ENCODE results near the gene CRYBB3.

The CRYBB3 gene

DNA sequence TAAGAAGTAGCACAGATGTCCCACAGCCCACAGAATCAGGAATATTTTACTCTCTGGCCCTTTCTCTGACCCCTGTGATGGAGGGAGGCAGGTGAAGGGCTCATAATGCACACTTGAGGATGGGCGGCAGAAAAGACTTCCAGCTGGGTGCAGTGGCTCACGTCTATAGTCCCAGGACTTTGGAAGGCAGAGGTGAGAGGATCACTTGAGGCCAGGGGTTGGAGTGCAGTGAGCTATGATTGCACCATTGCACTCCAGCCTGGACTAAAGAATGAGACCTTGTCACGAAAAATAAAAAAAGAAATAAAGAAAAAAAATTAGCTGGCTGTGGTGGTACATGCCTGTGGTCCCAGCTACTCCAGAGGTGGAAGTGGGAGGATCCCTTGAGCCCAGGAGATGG, 13.5 kb upstream of the CRYBB3 start:
- Histone ChIP-seq H3K36me3 (no peaks in the 10 kb centered on the region), H3K9me3 (no peaks in the 10 kb centered on the region), H3K27ac (no peak overlapping the region), H3K4me3 (ENCODE audit: low read depth in 1 of 2, low read length in 1 of 2) (no peak overlapping the region), H3K27me3 (no peaks in the 10 kb centered on the region), H3K4me1 (ENCODE audit: control insufficient read depth in 1 of 2, insufficient read depth in 1 of 2, low read depth in 1 of 2, low read length in 1 of 2) (no peaks in the 10 kb centered on the region)
- no peak for TF ChIP-seq CTCF (IDR thresholded peaks at IDR 0.05)

- no peak overlapping the region for H3K4me3 ChIP-seq (ENCODE audit: low read depth in 1 of 2, low read length in 1 of 2)
- no peak for TF ChIP-seq CTCF (IDR thresholded peaks at IDR 0.05)
- no peaks in the 10 kb centered on the region for H3K9me3 ChIP-seq
- H3K27me3 ChIP-seq: no peaks in the 10 kb centered on the region
- H3K36me3 ChIP-seq: no peaks in the 10 kb centered on the region
- no peak overlapping the region for H3K27ac ChIP-seq
- no peaks in the 10 kb centered on the region for H3K4me1 ChIP-seq (ENCODE audit: control insufficient read depth in 1 of 2, insufficient read depth in 1 of 2, low read depth in 1 of 2, low read length in 1 of 2)
Measured at GRCh38 chr22:25187469-25187868, 12.2 kb upstream of the CRYBB3 start.

DNA sequence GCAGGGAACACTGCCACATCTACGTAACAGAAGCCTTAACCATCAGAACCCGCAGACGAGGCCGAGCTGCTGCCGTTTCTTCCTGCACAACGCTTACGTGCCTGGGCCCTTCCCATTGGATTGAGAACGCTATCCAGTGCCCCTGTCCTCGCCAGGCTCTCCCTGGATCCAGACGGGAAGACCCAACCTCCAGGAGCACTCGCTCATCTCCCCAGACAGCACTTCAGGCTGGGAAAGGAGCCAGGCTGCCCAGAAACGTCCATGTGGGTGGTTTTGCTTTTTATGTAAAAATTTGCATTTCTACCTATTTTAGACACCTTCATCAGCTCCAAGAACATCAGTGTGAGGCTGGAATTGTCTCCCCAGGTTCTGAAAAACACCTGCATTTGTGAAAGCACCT, 7.3 kb upstream of the CRYBB3 start:
- Histone ChIP-seq H3K4me1 (ENCODE audit: control insufficient read depth in 1 of 2, insufficient read depth in 1 of 2, low read depth in 1 of 2, low read length in 1 of 2) (no peaks in the 10 kb centered on the region), H3K9me3 (no peaks in the 10 kb centered on the region), H3K36me3 (no peaks in the 10 kb centered on the region), H3K27ac (no peak overlapping the region), H3K27me3 (no peaks in the 10 kb centered on the region), H3K4me3 (ENCODE audit: low read depth in 1 of 2, low read length in 1 of 2) (no peak overlapping the region)
- no peak for TF ChIP-seq CTCF (IDR thresholded peaks at IDR 0.05)

- TF ChIP-seq CTCF (IDR thresholded peaks at IDR 0.05): no peak
- H3K36me3 ChIP-seq: no peaks in the 10 kb centered on the region
- no peak overlapping the region for H3K4me3 ChIP-seq (ENCODE audit: low read depth in 1 of 2, low read length in 1 of 2)
- H3K4me1 ChIP-seq (ENCODE audit: control insufficient read depth in 1 of 2, insufficient read depth in 1 of 2, low read depth in 1 of 2, low read length in 1 of 2): no peaks in the 10 kb centered on the region
- no peak overlapping the region for H3K27ac ChIP-seq
- no peaks in the 10 kb centered on the region for H3K27me3 ChIP-seq
- H3K9me3 ChIP-seq: no peaks in the 10 kb centered on the region
Measured at GRCh38 chr22:25193130-25193529, 6.5 kb upstream of the CRYBB3 start.

- no peaks in the 10 kb centered on the region for H3K36me3 ChIP-seq
- TF ChIP-seq CTCF (IDR thresholded peaks at IDR 0.05): no peak
- no peaks in the 10 kb centered on the region for H3K9me3 ChIP-seq
- no peak overlapping the region for H3K27ac ChIP-seq
- H3K4me1 ChIP-seq (ENCODE audit: control insufficient read depth in 1 of 2, insufficient read depth in 1 of 2, low read depth in 1 of 2, low read length in 1 of 2): no peaks in the 10 kb centered on the region
- no peak overlapping the region for H3K4me3 ChIP-seq (ENCODE audit: low read depth in 1 of 2, low read length in 1 of 2)
- no peaks in the 10 kb centered on the region for H3K27me3 ChIP-seq
Measured at GRCh38 chr22:25193548-25193947, 6.1 kb upstream of the CRYBB3 start.

GRCh38 chr22:25196326-25196725, 3.3 kb upstream of the CRYBB3 start:
- no peak overlapping the region for H3K27ac ChIP-seq
- H3K36me3 ChIP-seq: no peaks in the 10 kb centered on the region
- no peaks in the 10 kb centered on the region for H3K4me1 ChIP-seq (ENCODE audit: control insufficient read depth in 1 of 2, insufficient read depth in 1 of 2, low read depth in 1 of 2, low read length in 1 of 2)
- no peak for TF ChIP-seq CTCF (IDR thresholded peaks at IDR 0.05)
- no peaks in the 10 kb centered on the region for H3K27me3 ChIP-seq
- H3K4me3 ChIP-seq (ENCODE audit: low read depth in 1 of 2, low read length in 1 of 2): no peak overlapping the region
- H3K9me3 ChIP-seq: no peaks in the 10 kb centered on the region

All from neutrophil (primary cell).